Suprapubic skin (tissue), 4 donors: ENCODE measurements around the gene LGALS1. TPM values are rescaled to one million over a fixed set of nuclear protein-coding genes. Genes with fewer than 3 reads are reported as not detected.
"Not testable (repeated sequence)": the region's sequence is repeated elsewhere in the genome, so short reads cannot be mapped to it uniquely, and the experiment has no call there.

Experiments
- DNase-seq, 2 donors: peaks; one replicate each; pipeline ENCODE4 v3.0.0-alpha.2; 2019; ENCODE audit warnings: low spot score in 2 of 2
- H3K27ac ChIP-seq: fragments of 200-600 bp; sonication (generic); one replicate; pipeline ENCODE4 v1.5.1; 2019
- H3K27me3 ChIP-seq: fragments of 200-600 bp; sonication (generic); one replicate; pipeline ENCODE4 v1.5.1; 2019
- H3K36me3 ChIP-seq: fragments of 200-600 bp; sonication (generic); one replicate; pipeline ENCODE4 v1.5.1; 2019
- H3K4me1 ChIP-seq: fragments of 200-600 bp; sonication (generic); one replicate; pipeline ENCODE4 v1.5.1; 2019
- H3K4me3 ChIP-seq: fragments of 200-600 bp; sonication (generic); one replicate; pipeline ENCODE4 v1.5.1; 2019; ENCODE audit warnings: mild to moderate bottlenecking
- H3K9me3 ChIP-seq: fragments of 200-600 bp; sonication (generic); one replicate; pipeline ENCODE4 v1.5.1; 2019
- CTCF ChIP-seq, 2 donors: fragments of 200-600 bp in 1 of 2; fragments of 450-650 bp in 1 of 2; sonication (generic) in 1 of 2; IDR thresholded peaks; one replicate each; pipeline ENCODE4 v1.5.1; 2016 to 2019; ENCODE audit warnings: antibody characterized with exemption in 2 of 2, mild to moderate bottlenecking in 1 of 2, moderate library complexity in 1 of 2
- EP300 ChIP-seq: sonication (generic); formaldehyde crosslinking; IDR thresholded peaks from one replicate; pipeline ENCODE4 v1.6.1; 2017; ENCODE audit warnings: antibody characterized with exemption
- POLR2A ChIP-seq, 2 donors: fragments of 450-650 bp; IDR thresholded peaks; one replicate each; pipeline ENCODE4 v1.6.1; 2017; ENCODE audit warnings: antibody characterized with exemption in 2 of 2, mild to moderate bottlenecking in 2 of 2, moderate library complexity in 2 of 2
- POLR2AphosphoS5 ChIP-seq, 3 donors: sonication (generic); formaldehyde crosslinking; IDR thresholded peaks; one replicate each; pipeline ENCODE4 v1.6.1; 2017; ENCODE audit warnings: antibody characterized with exemption in 3 of 3
- WGBS: methylation state at CpG from one replicate; pipeline ENCODE4 v1.1.5; 2018; 5-methylcytosine and 5-hydroxymethylcytosine counted together
- total RNA-seq, 4 donors: library from RNA; depleted of rRNA; stranded (reverse); fragments of >200 nt; gene quantifications; one replicate each; pipeline ENCODE4 v1.1.0, GENCODE V29; 2016

LGALS1 gene
- total RNA-seq, 4 donors from 2014 or later, result 138 to 277 (median 207) TPM

GRCh38 chr22:37715760-37716159, 40.3 kb downstream of the LGALS1 start:
- H3K27ac ChIP-seq, result no peak overlapping the region
- WGBS, result 96% methylated on average over 6 of the region's 7 CpGs
- peaks cover 3% of the 10 kb centered on the region for H3K36me3 ChIP-seq
- DNase-seq, result no peak
- no peak overlapping the region for H3K4me3 ChIP-seq
- no peaks in the 10 kb centered on the region for H3K9me3 ChIP-seq
- no peaks in the 10 kb centered on the region for H3K4me1 ChIP-seq
- H3K27me3 ChIP-seq, result no peaks in the 10 kb centered on the region
- no peak for TF ChIP-seq CTCF (IDR thresholded peaks at IDR 0.05)

GRCh38 chr22:37716708-37717107, 41.3 kb downstream of the LGALS1 start:
- no peaks in the 10 kb centered on the region for H3K27me3 ChIP-seq
- TF ChIP-seq EP300, result no peak
- TF ChIP-seq POLR2A (IDR thresholded peaks at IDR 0.05), result no peak
- TF ChIP-seq POLR2AphosphoS5 (IDR thresholded peaks at IDR 0.05), result no peak
- no peak for TF ChIP-seq CTCF (IDR thresholded peaks at IDR 0.05)
- H3K36me3 ChIP-seq, result peaks cover 3% of the 10 kb centered on the region
- DNase-seq, result no peak
- no peak overlapping the region for H3K4me3 ChIP-seq
- H3K4me1 ChIP-seq, result no peaks in the 10 kb centered on the region
- H3K9me3 ChIP-seq, result no peaks in the 10 kb centered on the region
- WGBS, result 64% methylated on average over 9 of the region's 9 CpGs
- H3K27ac ChIP-seq, result no peak overlapping the region

- 86% methylated on average over 6 of the region's 7 CpGs for WGBS
- not testable (repeated sequence) for H3K27ac ChIP-seq, H3K36me3 ChIP-seq, H3K4me1 ChIP-seq, H3K4me3 ChIP-seq, H3K27me3 ChIP-seq, DNase-seq, H3K9me3 ChIP-seq
Observed at GRCh38 chr22:37717235-37717634, 41.8 kb downstream of the LGALS1 start.

GRCh38 chr22:37717746-37718305, 42.4 kb downstream of the LGALS1 start:
- 93% methylated on average over 3 of the region's 38 CpGs for WGBS
- not testable (repeated sequence) for H3K27ac ChIP-seq, H3K9me3 ChIP-seq, H3K36me3 ChIP-seq, H3K4me3 ChIP-seq, H3K4me1 ChIP-seq, DNase-seq, H3K27me3 ChIP-seq

GRCh38 chr22:37725551-37726240, 50.3 kb downstream of the LGALS1 start:
- Histone ChIP-seq H3K27me3 (no peaks in the 10 kb centered on the region), H3K36me3 (peaks cover 9% of the 10 kb centered on the region), H3K4me1 (peaks cover 6% of the 10 kb centered on the region), H3K27ac (no peak overlapping the region), H3K9me3 (no peaks in the 10 kb centered on the region), H3K4me3 (no peak overlapping the region)
- DNase-seq, result no peak
- WGBS, result 95% methylated on average over 25 of the region's 25 CpGs
- no peak for TF ChIP-seq EP300
- TF ChIP-seq POLR2A (IDR thresholded peaks at IDR 0.05), result no peak
- TF ChIP-seq POLR2AphosphoS5 (IDR thresholded peaks at IDR 0.05), result no peak
- no peak for TF ChIP-seq CTCF (IDR thresholded peaks at IDR 0.05)

- Histone ChIP-seq H3K36me3 (peaks cover 9% of the 10 kb centered on the region), H3K27me3 (no peaks in the 10 kb centered on the region), H3K9me3 (no peaks in the 10 kb centered on the region), H3K4me1 (peaks cover 6% of the 10 kb centered on the region), H3K4me3 (no peak overlapping the region), H3K27ac (no peak overlapping the region)
- WGBS, result 82% methylated on average over 17 of the region's 20 CpGs
- no peak for DNase-seq
- TF ChIP-seq CTCF (IDR thresholded peaks at IDR 0.05) (no peak), EP300 (no peak), POLR2A (IDR thresholded peaks at IDR 0.05) (no peak), POLR2AphosphoS5 (IDR thresholded peaks at IDR 0.05) (no peak)
Observed at GRCh38 chr22:37726241-37726887, 50.9 kb downstream of the LGALS1 start.
